ENCODE results near the gene EMC1.

DNA sequence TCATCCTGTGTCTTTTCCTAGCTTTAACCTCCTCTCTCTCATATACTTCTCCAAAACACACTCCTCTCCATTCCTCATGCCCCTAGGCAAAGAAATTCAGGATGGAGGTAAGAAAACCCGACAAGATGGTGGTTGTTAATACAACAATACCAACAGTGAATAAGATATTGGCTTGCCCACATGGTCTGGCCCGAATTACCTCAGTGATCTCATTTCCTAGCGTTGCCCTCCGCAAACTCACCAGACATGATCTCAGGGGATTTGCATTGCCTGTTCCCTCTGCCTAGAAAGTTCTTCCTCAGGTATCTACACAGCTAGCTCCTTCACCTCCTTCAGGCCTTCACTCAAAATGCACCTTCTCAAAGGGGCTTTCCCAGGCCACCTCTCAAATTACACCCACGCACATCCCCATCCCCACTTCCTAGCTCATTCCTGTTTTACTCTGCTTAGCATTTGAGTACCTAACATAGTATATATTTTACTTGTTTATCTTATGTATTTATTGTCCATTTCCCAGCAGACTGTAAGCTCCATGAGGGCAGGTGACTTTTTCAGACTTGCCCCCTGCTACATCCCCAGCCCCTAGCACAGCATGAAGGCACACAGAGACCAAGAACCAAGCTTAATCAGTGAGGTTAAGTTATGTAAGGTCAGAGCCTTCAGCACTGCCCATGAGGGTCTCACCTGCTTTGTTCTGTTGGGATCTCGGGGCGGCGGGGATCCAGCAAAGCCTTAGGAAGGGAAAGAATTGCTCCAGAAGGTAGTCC, 31.1 kb downstream of the EMC1 start:
- TF ChIP-seq EZH2 (IDR thresholded peaks at IDR 0.05; ENCODE audit: low read depth), result no peak
- TF ChIP-seq, protein P1, sequence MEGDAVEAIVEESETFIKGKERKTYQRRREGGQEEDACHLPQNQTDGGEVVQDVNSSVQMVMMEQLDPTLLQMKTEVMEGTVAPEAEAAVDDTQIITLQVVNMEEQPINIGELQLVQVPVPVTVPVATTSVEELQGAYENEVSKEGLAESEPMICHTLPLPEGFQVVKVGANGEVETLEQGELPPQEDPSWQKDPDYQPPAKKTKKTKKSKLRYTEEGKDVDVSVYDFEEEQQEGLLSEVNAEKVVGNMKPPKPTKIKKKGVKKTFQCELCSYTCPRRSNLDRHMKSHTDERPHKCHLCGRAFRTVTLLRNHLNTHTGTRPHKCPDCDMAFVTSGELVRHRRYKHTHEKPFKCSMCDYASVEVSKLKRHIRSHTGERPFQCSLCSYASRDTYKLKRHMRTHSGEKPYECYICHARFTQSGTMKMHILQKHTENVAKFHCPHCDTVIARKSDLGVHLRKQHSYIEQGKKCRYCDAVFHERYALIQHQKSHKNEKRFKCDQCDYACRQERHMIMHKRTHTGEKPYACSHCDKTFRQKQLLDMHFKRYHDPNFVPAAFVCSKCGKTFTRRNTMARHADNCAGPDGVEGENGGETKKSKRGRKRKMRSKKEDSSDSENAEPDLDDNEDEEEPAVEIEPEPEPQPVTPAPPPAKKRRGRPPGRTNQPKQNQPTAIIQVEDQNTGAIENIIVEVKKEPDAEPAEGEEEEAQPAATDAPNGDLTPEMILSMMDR (conservative IDR thresholded peaks at IDR 0.05), result no peak
